Mucosa of gallbladder (tissue), 1 donor: Measurements from ENCODE around the gene ATG9B. TPM values are rescaled to one million over a fixed set of nuclear protein-coding genes. Genes with fewer than 3 reads are reported as not detected.

Source experiments
- DNase-seq: peaks from one replicate; pipeline ENCODE4 v3.0.0-alpha.2; 2020; ENCODE audit warnings: low spot score
- total RNA-seq: library from RNA; stranded (reverse); gene quantifications from one replicate; pipeline ENCODE4 v1.2.1, GENCODE V29; 2021
- donor health status: DM: no; HTN: no; CAD: no.

Gene ATG9B
- total RNA-seq, 1 donor from 2014 or later, result 1.2 TPM

- DNase-seq, result no peak
These were observed 23.3 kb downstream of the ATG9B start for GRCh38 chr7:151000897-151001495.

GRCh38 chr7:150999497-151000230, 24.6 kb downstream of the ATG9B start:
- DNase-seq, result no peak

DNA sequence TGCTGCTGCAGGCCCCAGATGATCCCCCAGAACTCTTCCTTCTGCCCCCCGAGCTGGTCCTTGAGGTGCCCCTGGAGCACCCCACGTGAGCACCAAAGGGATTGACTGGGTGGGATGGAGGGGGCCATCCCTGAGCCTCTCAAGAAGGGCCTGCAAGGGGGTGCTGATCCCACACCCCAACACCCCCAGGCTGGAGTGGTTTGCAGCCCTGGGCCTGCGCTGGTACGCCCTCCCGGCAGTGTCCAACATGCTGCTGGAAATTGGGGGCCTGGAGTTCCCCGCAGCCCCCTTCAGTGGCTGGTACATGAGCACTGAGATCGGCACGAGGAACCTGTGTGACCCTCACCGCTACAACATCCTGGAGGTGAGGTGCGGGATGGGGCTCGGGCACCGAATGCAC, 25.3 kb downstream of the ATG9B start:
- no peak for DNase-seq

GRCh38 chr7:150998341-150998740, 26.0 kb downstream of the ATG9B start:
- DNase-seq, result no peak

DNA sequence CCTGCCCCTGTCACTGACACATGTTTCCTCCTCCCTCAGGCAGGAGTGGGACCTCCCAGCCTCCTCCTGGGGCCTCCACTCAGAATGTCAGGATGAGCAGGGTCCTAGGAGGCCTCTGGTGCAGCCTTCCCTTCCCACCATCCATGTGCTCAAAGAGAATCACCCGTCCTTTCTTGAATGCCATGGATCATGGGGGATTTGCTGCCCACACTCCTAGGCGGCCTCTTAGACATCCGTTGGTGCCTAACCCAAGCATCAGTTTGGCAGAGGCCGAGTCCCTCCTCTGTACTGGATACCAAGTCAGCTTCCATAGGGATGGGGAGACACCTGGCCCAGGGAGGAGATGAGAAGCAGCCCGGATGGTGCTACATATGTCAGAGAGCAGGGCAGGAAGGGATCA, 26.5 kb downstream of the ATG9B start:
- no peak for DNase-seq

DNA sequence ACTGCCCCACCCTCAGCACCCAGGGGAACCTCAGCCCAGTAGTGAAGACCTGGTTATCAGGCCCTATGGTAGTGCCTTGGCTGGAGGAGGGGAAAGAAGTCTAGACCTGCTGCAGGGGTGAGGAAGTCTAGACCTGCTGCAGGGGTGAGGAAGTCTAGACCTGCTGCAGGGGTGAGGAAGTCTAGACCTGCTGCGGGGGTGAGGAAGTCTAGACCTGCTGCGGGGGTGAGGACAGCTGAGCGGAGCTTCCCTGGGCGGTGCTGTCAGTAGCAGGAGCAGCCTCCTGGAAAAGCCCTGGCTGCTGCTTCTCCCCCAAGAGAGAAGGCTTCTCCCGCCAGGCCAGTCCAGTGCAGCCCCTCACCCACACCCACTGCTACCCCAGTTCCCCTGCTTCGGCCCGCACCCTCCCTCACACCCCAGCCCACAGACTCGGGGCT, 27.2 kb downstream of the ATG9B start:
- no peak for DNase-seq

GRCh38 chr7:150996376-150997074, 27.8 kb downstream of the ATG9B start:
- no peak for DNase-seq

DNA sequence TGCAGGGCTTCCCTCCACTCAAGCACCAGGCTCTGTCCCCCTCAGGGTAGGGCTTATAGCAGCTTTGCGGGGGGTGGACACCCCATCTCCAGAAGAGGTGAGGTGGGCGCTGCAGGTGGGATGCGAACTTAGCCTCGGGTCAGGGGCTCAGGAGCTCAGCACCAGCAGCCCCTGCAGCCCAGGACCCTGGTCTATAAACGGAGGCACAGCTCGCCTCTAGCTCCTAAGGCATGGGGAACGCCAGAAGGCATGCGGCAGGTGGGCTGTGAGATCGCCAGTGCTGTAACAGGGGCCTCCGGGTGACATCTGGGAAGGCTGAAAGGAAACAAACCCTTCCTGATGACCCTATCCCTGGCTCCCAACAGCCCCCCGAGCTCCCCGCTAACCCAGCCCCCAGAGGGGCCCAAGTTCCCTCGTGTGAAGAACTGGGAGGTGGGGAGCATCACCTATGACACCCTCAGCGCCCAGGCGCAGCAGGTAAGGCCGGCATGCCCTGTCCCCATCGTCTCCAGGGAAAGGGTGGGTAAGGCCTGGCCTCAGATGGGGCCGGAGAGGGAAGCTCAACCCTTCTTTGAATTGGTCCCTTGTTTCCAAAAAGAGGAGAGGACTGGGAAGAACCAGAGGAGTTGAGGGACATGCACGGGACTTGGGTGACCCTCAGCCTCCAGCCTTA, 29.3 kb downstream of the ATG9B start:
- no peak for DNase-seq

DNA sequence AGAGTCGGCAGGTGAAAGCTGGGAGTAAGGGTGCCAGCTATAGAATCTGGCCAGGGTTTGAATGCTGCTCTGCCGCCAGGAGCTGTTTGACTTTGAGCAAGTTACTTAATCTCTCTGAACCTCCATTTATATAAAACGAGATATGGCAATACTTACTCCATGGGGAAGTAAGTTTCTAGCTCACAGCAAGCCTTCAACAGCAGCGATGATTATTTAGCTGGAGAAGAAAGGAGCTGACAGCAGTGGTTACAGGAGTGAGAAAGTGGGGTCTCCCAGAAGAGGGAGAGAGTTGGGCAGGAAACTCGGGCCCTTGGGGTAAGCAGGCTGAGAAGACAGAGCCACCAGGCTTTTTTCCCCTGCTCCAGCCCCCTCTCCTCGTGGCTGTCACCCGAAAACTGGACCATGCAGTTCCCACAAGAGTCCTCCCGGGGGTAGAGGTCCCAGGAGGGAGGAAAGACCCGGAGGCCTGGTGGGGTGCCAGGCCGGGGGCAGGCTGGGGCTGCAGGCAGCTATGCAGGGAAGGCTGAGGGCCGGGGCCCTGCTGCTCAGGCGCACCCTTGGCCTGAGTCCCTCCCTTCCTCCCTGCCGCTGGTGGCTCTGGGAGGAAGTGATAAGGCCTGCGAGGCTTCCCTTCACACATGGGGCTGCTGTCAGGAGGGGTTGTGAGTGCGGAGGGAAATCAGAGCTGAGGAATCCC, 30.0 kb downstream of the ATG9B start:
- DNase-seq, result no peak

DNA sequence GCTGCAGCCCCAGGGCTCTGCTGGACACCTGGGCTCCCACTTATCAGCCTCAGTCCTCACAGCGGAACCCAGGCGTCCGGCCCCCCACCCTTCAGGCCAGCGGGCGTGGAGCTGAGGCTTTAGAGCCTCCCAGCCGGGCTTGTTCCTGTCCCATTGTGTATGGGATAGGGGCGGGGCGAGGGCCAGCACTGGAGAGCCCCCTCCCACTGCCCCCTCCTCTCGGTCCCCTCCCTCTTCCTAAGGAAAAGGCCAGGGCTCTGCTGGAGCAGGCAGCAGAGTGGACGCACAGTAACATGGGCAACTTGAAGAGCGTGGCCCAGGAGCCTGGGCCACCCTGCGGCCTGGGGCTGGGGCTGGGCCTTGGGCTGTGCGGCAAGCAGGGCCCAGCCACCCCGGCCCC, 30.8 kb downstream of the ATG9B start:
- no peak for DNase-seq

DNA sequence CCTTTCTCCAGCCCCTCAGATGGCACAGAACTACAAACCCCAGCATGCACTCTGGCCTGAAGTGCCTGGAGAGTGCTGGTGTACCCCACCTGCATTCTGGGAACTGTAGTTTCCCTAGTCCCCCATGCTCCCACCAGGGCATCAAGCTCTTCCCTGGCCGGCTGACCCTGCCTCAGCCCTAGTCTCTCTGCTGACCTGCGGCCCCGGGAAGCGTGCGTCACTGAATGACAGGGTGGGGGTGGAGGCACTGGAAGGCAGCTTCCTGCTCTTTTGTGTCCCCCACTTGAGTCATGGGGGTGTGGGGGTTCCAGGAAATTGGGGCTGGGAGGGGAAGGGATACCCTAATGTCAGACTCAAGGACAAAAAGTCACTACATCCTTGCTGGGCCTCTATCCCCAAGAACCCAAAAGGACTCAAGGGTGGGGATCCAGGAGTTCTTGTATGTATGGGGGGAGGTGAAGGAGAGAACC, 31.4 kb downstream of the ATG9B start:
- DNase-seq, result no peak

DNA sequence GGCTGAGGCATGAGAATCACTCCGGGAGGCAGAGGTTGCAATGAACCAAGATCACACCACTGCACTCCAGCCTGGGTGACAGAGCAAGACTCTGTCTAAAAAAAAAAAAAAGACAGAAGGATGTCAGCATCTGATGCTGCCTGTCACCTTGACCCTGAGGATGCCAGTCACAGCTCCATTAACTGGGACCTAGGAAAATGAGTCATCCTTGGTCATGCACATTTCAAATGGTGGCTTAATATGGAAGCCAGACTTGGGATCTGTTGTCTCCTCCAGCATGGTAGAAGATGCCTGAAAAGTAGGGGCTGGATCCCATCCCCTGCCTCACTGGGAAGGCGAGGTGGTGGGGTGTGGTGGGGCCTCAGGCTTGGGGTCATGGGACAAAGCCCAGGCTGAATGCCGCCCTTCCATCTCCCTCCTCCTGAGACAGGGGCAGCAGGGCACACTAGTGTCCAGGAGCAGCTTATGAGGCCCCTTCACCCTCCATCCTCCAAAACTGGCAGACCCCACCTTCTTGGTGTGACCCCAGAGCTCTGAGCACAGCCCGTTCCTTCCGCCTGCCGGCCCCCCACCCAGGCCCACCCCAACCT, 32.1 kb downstream of the ATG9B start:
- no peak for DNase-seq

GRCh38 chr7:150990416-150991186, 33.7 kb downstream of the ATG9B start, which contains the start of gene NOS3:
Gene NOS3, plus strand, starts transcription at chr7:150991017. Its CDS starts 2,787 bp downstream, at chr7:150993804.
- DNase-seq, result no peak

GRCh38 chr7:150989456-150989855, 34.8 kb downstream of the ATG9B start:
- no peak for DNase-seq

DNA sequence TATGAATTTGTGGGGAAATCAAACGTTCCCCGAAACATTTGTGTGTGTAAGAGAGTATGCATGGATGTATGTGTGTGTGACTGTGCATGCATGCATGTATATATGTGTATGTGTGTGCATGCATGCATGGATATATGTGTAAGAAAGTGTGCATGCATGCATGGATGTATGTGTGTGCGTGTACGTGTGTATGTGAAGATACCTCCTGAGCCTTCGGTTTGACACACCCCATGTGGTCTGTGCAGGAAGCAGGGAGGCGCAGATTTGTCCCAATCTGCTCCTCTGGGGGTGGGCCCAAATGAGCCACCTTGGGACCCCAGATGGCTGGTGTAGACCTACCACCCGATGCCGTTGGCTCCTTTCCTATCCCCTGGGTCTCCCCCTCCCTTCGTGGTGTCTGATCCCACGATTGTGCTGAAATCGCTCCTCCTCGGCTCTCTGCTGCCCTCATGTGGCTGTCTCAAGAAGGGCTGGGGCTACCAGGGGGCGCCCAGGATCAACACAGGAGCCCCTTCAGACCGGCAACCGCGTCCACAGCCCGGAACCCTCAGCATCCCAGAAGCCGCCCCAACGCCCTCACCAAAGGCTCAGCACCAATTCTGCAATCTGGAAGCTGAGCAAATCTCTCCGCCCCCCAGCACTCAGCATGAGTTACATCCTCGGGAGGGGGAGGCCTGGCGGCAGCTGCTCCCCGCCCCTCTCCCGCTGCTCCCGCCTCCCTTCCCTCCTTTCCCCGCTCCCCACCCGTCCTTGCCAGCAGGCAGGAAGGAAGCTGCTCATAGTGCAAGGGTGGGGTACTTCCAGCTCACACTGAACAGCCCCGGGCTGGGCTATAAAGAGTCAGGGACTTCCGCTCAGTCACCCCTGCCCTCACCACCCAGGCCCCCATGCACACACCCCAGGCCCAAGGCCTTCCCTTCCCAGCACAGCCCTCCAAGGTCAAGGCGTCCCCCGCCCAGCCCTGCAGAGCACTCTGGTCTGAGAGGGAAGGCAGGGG, 35.8 kb downstream of the ATG9B start:
- DNase-seq, result no peak

- DNase-seq, result no peak
These were observed 37.7 kb downstream of the ATG9B start for GRCh38 chr7:150986556-150986955.

GRCh38 chr7:150986099-150986512, 38.2 kb downstream of the ATG9B start:
- peak; percentile 65 for DNase-seq

DNA sequence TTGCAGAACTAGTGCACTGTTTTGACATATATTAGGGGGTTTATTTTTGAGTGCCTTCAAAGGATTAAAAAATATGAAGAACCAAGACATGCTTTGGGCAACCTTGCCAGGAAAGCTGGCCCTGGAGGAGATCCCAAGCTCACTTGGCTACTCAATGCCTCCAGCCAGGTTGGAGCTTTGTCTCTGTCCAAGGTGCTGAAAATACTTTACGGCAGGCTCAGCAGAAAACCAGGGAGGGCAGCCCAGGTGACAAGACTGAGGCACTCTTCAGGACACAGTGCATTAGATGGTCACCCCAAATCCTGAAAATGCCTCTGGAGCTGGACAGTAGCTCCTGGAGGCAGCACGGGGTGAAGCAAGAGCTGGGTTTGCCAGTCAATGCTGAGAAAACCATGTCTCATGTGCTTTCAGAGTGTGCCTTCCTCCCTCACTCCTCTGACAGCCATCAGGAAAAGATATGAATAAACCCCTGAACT, 40.4 kb downstream of the ATG9B start:
- DNase-seq, result no peak

GRCh38 chr7:150982351-150982750, 41.9 kb downstream of the ATG9B start:
- DNase-seq, result no peak
